GM18508 (cell line): ENCODE results near the gene DET1.
"Not testable (repeated sequence)": the region's sequence is repeated elsewhere in the genome, so short reads cannot be mapped to it uniquely, and the experiment has no call there.

Experiments
- ATAC-seq: cut with Tn5 transposase; IDR thresholded peaks from one replicate; pipeline ENCODE4 v1.9.1; 2021; ENCODE audit warnings: moderate number of reproducible peaks; ENCODE audit not compliant: insufficient read depth, unreplicated experiment

DET1 gene

GRCh38 chr15:88541709-88542341 is 4.7 kb downstream of the DET1 start:
- ATAC-seq = no peak

- ATAC-seq = not testable (repeated sequence)
Measured at GRCh38 chr15:88541111-88541510, 5.4 kb downstream of the DET1 start.

- ATAC-seq = not testable (repeated sequence)
Measured at GRCh38 chr15:88540350-88540749, 6.1 kb downstream of the DET1 start.

- no peak for ATAC-seq
Measured at GRCh38 chr15:88539441-88539840, 7.0 kb downstream of the DET1 start.

GRCh38 chr15:88538972-88539371 is 7.5 kb downstream of the DET1 start:
- ATAC-seq = no peak

- ATAC-seq = no peak
Measured at GRCh38 chr15:88537591-88538317, 8.7 kb downstream of the DET1 start.

- no peak for ATAC-seq
Measured at GRCh38 chr15:88535607-88536313, 10.7 kb downstream of the DET1 start.

GRCh38 chr15:88535100-88535499 is 11.4 kb downstream of the DET1 start:
- no peak for ATAC-seq

GRCh38 chr15:88533376-88533775 is 13.1 kb downstream of the DET1 start:
- no peak for ATAC-seq

- no peak for ATAC-seq
Measured at GRCh38 chr15:88529021-88529630, 17.4 kb downstream of the DET1 start.

- ATAC-seq = no peak
Measured at GRCh38 chr15:88526247-88526879, 20.1 kb downstream of the DET1 start.

GRCh38 chr15:88525418-88525817 is 21.1 kb downstream of the DET1 start:
- no peak for ATAC-seq

- not testable (repeated sequence) for ATAC-seq
Measured at GRCh38 chr15:88524094-88524493, 22.4 kb downstream of the DET1 start.

GRCh38 chr15:88518903-88519302 is 27.6 kb downstream of the DET1 start:
- ATAC-seq = no peak

- no peak for ATAC-seq
Measured at GRCh38 chr15:88513195-88513594, 33.3 kb downstream of the DET1 start.

- ATAC-seq = no peak
Measured at GRCh38 chr15:88512601-88513000, 33.9 kb downstream of the DET1 start.

- no peak for ATAC-seq
Measured at GRCh38 chr15:88512078-88512477, 34.4 kb downstream of the DET1 start.

GRCh38 chr15:88511161-88511560 is 35.3 kb downstream of the DET1 start:
- ATAC-seq = no peak

- ATAC-seq = no peak
Measured at GRCh38 chr15:88509964-88510363, 36.5 kb downstream of the DET1 start.

- ATAC-seq = no peak
Measured at GRCh38 chr15:88509321-88509720, 37.2 kb downstream of the DET1 start.

GRCh38 chr15:88506628-88507027 is 39.9 kb downstream of the DET1 start:
- no peak for ATAC-seq
